Muscle of back (tissue), 11 donors: ENCODE data around the gene CHRNE. TPM values are rescaled to one million over a fixed set of nuclear protein-coding genes. Genes with fewer than 3 reads are reported as not detected.
"Not testable (repeated sequence)": the region's sequence is repeated elsewhere in the genome, so short reads cannot be mapped to it uniquely, and the experiment has no call there.

Source experiments
- DNase-seq, 3 donors: peaks; one replicate each; pipeline versions ENCODE4 v3.0.0 to v3.0.0-alpha.2; 2013
- polyA plus RNA-seq, 10 donors: library from polyadenylated mRNA; unstranded; fragments of 120-200 nt; gene quantifications; one replicate each; pipeline ENCODE4 v1.2.1, GENCODE V29; 2013; ENCODE audit not compliant: insufficient read length in 10 of 10

The CHRNE gene
- polyA plus RNA-seq, 10 donors, result 0.67 to 5.5 (median 1.7) TPM

GRCh38 chr17:4858068-4858881 is 44.6 kb downstream of the CHRNE start:
- DNase-seq, result no peak

GRCh38 chr17:4857347-4857746 is 45.6 kb downstream of the CHRNE start:
- not testable (repeated sequence) for DNase-seq

- no peak for DNase-seq
Observed at GRCh38 chr17:4856937-4857314, 46.0 kb downstream of the CHRNE start.

GRCh38 chr17:4856271-4856936 is 46.5 kb downstream of the CHRNE start:
- DNase-seq, result no peak

GRCh38 chr17:4854111-4854681 is 48.7 kb downstream of the CHRNE start:
- no peak for DNase-seq

- no peak for DNase-seq
Observed at GRCh38 chr17:4853208-4853671, 49.7 kb downstream of the CHRNE start.

- DNase-seq, result no peak
Observed at GRCh38 chr17:4852567-4853207, 50.2 kb downstream of the CHRNE start.

GRCh38 chr17:4851084-4851483 is 51.8 kb downstream of the CHRNE start:
- DNase-seq, result no peak

- no peak for DNase-seq
Observed at GRCh38 chr17:4850246-4850645, 52.7 kb downstream of the CHRNE start.

GRCh38 chr17:4849011-4849536 is 53.8 kb downstream of the CHRNE start:
- no peak for DNase-seq

Other genes starting within 250 kb of the CHRNE start
- gene PELP1, start 199.0 kb downstream of the CHRNE start, polyA plus RNA-seq, result 10 to 100 TPM; 26.8 to 34.6 (median 31.6) TPM
- 10 to 100 TPM; 17.8 to 25.8 (median 20.3) TPM for gene ARRB2, start 192.5 kb downstream of the CHRNE start, polyA plus RNA-seq
- 10 to 100 TPM; 13.4 to 17.4 (median 15.8) TPM for gene MED11, start 171.7 kb downstream of the CHRNE start, polyA plus RNA-seq
- under 1 TPM; 0.19 to 0.52 (median 0.30) TPM for gene ZMYND15, start 163.3 kb downstream of the CHRNE start, polyA plus RNA-seq
- gene CXCL16, start 163.2 kb downstream of the CHRNE start, polyA plus RNA-seq, result 1 to 10 TPM; 3.2 to 6.0 (median 5.2) TPM
- gene TM4SF5, start 131.2 kb downstream of the CHRNE start, polyA plus RNA-seq, result not detected
- 1 to 10 TPM; 3.9 to 8.3 (median 5.8) TPM for gene VMO1, start 116.7 kb downstream of the CHRNE start, polyA plus RNA-seq
- gene GLTPD2, start 114.1 kb downstream of the CHRNE start, polyA plus RNA-seq, result under 1 TPM in 9 of 10 donors, not detected in 1; 0.40 to 0.79 (median 0.56) TPM
- gene PSMB6, start 106.9 kb downstream of the CHRNE start, polyA plus RNA-seq, result 100 to 1,000 TPM in 4 of 10 donors, 10 to 100 TPM in 6; 88.8 to 107 (median 96.2) TPM
- 10 to 100 TPM; 15.4 to 35.0 (median 24.6) TPM for gene PLD2, start 95.9 kb downstream of the CHRNE start, polyA plus RNA-seq
- gene MINK1, start 69.8 kb downstream of the CHRNE start, polyA plus RNA-seq, result 10 to 100 TPM; 24.8 to 47.0 (median 30.4) TPM
- gene C17orf107, start 3.6 kb downstream of the CHRNE start, polyA plus RNA-seq, result 1 to 10 TPM in 8 of 10 donors, under 1 TPM in 2; 0.67 to 2.1 (median 1.4) TPM
- 1 to 10 TPM in 4 of 10 donors, under 1 TPM in 6; 0.58 to 1.7 (median 0.81) TPM for gene GP1BA, start 29.2 kb upstream of the CHRNE start, polyA plus RNA-seq
- gene SLC25A11, start 36.9 kb upstream of the CHRNE start, polyA plus RNA-seq, result 10 to 100 TPM; 41.8 to 58.0 (median 49.9) TPM
- gene RNF167, start 37.2 kb upstream of the CHRNE start, polyA plus RNA-seq, result 10 to 100 TPM; 61.9 to 77.7 (median 68.3) TPM
- 100 to 1,000 TPM; 282 to 440 (median 354) TPM for gene PFN1, start 45.4 kb upstream of the CHRNE start, polyA plus RNA-seq
- gene ENO3, start 48.0 kb upstream of the CHRNE start, polyA plus RNA-seq, result 1,000 to 10,000 TPM in 9 of 10 donors, 100 to 1,000 TPM in 1; 770 to 2,512 (median 1,687) TPM
- 100 to 1,000 TPM in 2 of 10 donors, 10 to 100 TPM in 8; 78.8 to 113 (median 81.3) TPM for gene SPAG7, start 64.7 kb upstream of the CHRNE start, polyA plus RNA-seq
- 10 to 100 TPM; 14.6 to 33.9 (median 21.6) TPM for gene CAMTA2, start 84.6 kb upstream of the CHRNE start, polyA plus RNA-seq
- 1 to 10 TPM; 3.0 to 6.9 (median 4.2) TPM for gene INCA1, start 94.4 kb upstream of the CHRNE start, polyA plus RNA-seq
- 100 to 1,000 TPM in 5 of 10 donors, 10 to 100 TPM in 5; 74.9 to 113 (median 100) TPM for gene KIF1C, start 94.9 kb upstream of the CHRNE start, polyA plus RNA-seq
- gene SLC52A1, start 132.3 kb upstream of the CHRNE start, polyA plus RNA-seq, result under 1 TPM in 8 of 10 donors, not detected in 2; 0.07 to 0.28 (median 0.15) TPM
- 10 to 100 TPM in 7 of 10 donors, 1 to 10 TPM in 3; 8.2 to 14.2 (median 10.8) TPM for gene ZFP3, start 175.4 kb upstream of the CHRNE start, polyA plus RNA-seq
- gene ZNF232, start 208.8 kb upstream of the CHRNE start, polyA plus RNA-seq, result 10 to 100 TPM in 8 of 10 donors, 1 to 10 TPM in 2; 8.6 to 33.3 (median 10.7) TPM
- 10 to 100 TPM in 5 of 10 donors, 1 to 10 TPM in 5; 5.1 to 38.9 (median 10.5) TPM for gene USP6, start 212.9 kb upstream of the CHRNE start, polyA plus RNA-seq